ENCODE results near the gene ESF1.

DNA sequence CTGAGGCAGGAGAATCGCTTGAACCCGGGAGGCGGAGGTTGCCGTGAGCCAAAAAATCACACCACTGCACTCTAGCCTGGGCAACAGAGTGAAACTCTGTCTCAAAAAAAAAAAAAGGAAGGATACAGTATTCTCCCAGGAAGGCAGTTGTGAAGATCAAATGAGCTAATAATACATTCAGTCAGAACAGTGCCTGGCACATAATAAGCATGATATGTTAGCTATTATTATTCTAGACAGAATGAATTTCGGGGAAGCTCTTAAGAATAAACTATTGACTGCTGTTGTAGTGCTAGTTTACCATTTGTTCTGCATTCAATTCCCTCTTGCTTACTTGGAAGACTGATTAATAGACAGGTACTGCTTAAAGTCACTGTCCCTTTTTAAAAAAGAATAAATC, 40.7 kb upstream of the ESF1 start:
- TF ChIP-seq GATA2 (IDR thresholded peaks at IDR 0.05; ENCODE audit: low read depth, low read length) = no peak
- no peak for TF ChIP-seq GATA3 (IDR thresholded peaks at IDR 0.05; ENCODE audit: low read depth, low read length)
